ENCODE data around the gene ZNF829.
A peak's percentile ranks its signal among the peaks of the same experiment; 100 is the strongest.

The ZNF829 gene

GRCh38 chr19:36851898-36852297 is 64.2 kb downstream of the ZNF829 start:
- peak overlapping the region; percentile 70 for H3K4me3 ChIP-seq (ENCODE audit: control insufficient read depth, low read depth, low read length)
- no peak for DNase-seq (ENCODE audit: low read depth)
- TF ChIP-seq, protein P1, sequence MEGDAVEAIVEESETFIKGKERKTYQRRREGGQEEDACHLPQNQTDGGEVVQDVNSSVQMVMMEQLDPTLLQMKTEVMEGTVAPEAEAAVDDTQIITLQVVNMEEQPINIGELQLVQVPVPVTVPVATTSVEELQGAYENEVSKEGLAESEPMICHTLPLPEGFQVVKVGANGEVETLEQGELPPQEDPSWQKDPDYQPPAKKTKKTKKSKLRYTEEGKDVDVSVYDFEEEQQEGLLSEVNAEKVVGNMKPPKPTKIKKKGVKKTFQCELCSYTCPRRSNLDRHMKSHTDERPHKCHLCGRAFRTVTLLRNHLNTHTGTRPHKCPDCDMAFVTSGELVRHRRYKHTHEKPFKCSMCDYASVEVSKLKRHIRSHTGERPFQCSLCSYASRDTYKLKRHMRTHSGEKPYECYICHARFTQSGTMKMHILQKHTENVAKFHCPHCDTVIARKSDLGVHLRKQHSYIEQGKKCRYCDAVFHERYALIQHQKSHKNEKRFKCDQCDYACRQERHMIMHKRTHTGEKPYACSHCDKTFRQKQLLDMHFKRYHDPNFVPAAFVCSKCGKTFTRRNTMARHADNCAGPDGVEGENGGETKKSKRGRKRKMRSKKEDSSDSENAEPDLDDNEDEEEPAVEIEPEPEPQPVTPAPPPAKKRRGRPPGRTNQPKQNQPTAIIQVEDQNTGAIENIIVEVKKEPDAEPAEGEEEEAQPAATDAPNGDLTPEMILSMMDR (IDR thresholded peaks at IDR 0.05; ENCODE audit: control insufficient read depth, insufficient read depth, low read depth, low read length, missing control alignments), result no peak

DNA sequence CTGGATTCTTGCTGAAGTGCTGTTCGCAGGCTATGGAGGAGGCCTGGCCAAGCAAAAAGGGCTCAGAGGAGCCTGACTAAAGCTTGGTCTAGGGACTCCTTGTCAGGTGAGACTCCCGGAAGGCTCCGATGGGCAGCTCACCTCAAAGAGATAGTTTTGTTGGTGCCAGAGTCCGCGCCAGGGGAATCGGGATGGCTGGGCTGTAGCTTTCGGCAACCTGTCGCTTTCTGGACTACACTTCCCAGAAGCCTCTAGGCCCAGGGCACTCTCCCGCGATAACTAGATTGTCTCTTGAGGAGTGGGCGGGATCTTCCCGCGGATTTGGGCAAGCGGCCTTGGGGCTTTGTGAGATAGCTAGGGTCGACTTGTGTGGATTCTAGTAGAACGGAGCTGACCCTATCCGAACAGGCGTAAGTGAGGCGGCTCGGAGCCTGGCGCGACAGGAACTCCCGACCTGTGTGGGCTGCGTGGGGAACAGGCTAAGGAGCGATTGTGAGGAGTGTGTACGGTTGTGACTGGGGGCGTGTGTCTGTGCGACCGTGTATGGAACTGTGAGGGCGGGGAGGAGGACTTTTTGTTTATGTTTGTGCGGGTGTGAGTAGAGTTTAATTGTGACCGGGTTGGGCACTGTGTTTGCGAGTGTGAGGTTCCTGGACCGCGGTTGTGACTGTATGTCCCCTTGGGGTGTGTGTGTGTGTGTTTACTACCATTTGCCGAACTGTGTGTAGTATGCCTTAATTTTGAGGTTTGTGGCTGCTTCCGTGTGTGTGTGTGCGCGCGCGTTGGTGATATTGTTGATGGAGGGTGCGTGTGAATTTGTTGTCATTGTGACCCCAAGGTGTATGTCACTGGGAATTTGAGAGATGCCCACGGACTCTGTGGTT is 65.3 kb downstream of the ZNF829 start, which contains the start of gene ZNF345:
TSS of gene ZNF345 (plus strand) at position 318 of the 884 bp plus-strand sequence. CDS start 25,955 bp downstream, outside the sequence.
- peak; percentile 71 for DNase-seq (ENCODE audit: low read depth)
- peak within 1 kb of the TSS; percentile 70 for H3K4me3 ChIP-seq (ENCODE audit: control insufficient read depth, low read depth, low read length)
- TF ChIP-seq, protein P1 (IDR thresholded peaks at IDR 0.05; ENCODE audit: control insufficient read depth, insufficient read depth, low read depth, low read length, missing control alignments), result no peak

DNA sequence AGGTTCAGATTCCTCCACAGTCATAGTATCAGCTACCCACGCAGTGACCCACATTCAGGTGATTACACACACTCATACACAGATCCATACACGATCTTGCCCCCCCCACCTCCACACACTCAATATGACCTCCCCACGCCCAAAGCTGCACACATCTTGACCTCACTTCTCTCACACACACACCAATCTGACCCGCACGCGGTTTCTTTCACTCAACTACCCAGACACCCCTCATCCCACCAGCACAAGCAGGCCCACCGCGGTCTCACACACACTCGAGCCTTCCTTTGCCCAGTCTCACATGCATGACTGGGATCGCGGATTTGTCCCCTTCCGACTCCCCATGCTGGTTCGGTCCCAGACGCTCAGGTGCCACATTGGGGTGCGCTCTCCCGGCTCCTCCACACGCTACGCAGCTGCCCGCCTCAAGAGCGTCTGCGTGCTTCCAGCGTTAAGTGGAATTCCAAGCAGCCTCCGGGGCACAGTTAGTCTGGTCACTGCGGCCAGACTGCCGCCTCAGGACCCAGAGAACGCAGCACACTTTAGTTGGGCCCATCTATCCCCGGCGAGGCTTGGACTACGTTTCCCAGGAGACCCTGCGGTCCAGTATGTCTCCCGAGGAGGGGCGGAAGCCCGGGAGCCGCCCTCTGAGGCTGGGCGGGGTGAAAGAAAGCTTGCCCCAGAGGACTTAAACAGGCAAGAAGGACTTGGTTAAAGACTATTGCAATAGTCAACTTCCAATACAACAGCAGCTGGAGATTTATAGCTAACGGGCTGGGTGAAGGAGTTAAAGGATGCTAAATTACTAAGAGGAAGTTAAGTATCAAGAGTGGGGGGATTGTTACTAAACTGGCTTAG is 66.2 kb downstream of the ZNF829 start:
- TF ChIP-seq, protein P1 (IDR thresholded peaks at IDR 0.05; ENCODE audit: control insufficient read depth, insufficient read depth, low read depth, low read length, missing control alignments), result no peak
- peak overlapping the region; percentile 70 for H3K4me3 ChIP-seq (ENCODE audit: control insufficient read depth, low read depth, low read length)
- DNase-seq (ENCODE audit: low read depth), result peak; percentile 50

DNA sequence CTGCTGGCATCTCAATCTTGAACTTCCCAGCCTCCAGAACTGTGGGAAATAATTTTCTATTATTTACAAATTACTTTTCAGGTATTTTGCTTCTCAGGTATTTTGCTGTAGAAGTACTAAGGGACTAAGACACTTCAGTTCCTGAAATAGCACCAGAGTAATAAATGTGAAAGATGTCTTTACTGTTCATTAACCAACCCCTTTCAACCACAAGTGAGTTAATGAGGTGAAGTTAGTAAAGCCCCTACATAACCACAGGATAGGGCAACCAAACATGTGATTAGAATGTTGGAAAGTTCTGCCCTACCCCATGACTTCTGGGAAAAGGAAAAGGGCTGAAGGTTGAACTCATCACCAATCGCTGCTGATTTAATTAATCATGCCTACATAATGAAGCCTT is 68.1 kb downstream of the ZNF829 start:
- DNase-seq (ENCODE audit: low read depth), result no peak

DNA sequence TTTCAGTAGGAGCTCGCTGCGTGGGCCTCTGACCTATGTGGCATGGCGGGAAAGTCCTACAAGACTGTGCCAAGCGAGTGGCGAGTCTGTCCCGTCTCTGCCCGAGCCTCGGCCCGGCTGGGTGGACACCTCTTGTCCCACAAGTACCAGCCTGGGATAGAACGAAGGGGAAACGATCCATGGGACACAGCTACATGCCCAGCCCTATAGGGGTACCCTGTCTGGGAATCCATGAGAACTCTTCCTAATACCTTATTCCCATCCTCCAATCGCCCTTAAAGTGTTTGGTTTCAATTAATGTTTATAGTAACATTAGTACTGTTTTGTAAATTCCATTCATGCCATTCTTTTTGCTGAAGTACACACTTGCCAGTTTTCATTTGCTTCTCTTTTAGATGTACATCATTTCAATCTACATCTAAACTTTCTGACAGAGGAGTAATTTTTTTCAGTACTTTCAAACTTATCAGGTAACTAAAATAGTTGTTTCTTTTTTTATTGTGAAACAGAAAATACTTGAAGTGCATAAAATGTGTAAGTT is 77.2 kb downstream of the ZNF829 start:
- TF ChIP-seq, protein P1 (IDR thresholded peaks at IDR 0.05; ENCODE audit: control insufficient read depth, insufficient read depth, low read depth, low read length, missing control alignments), result no peak
- peak overlapping the region; percentile 82 for H3K4me3 ChIP-seq (ENCODE audit: control insufficient read depth, low read depth, low read length)
- DNase-seq (ENCODE audit: low read depth), result no peak

More for the DNA sequence above, 68.1 kb downstream of the ZNF829 start:
- TF ChIP-seq, protein P1 (IDR thresholded peaks at IDR 0.05; ENCODE audit: control insufficient read depth, insufficient read depth, low read depth, low read length, missing control alignments), result no peak
- H3K4me3 ChIP-seq (ENCODE audit: control insufficient read depth, low read depth, low read length), result no peak overlapping the region
